CD4-positive, alpha-beta T cell treated with Interleukin-17A for 1 hour (primary cell): ENCODE results near the gene NFATC4.
A peak's percentile ranks its signal among the peaks of the same experiment; 100 is the strongest.

Experiments
- DNase-seq: peaks from one replicate; pipeline ENCODE4 v3.0.0-alpha.2; 2020

Gene NFATC4

GRCh38 chr14:24411443-24412389 is 43.7 kb downstream of the NFATC4 start:
- peak; percentile 53 for DNase-seq

- DNase-seq = no peak
Measured at GRCh38 chr14:24414077-24414476, 46.1 kb downstream of the NFATC4 start.

GRCh38 chr14:24414732-24415420 is 46.9 kb downstream of the NFATC4 start:
- no peak for DNase-seq

- DNase-seq = no peak
Measured at GRCh38 chr14:24415421-24416253, 47.7 kb downstream of the NFATC4 start.

GRCh38 chr14:24416254-24416931 is 48.4 kb downstream of the NFATC4 start:
- no peak for DNase-seq

GRCh38 chr14:24416932-24417619 is 49.1 kb downstream of the NFATC4 start:
- no peak for DNase-seq

GRCh38 chr14:24417832-24418491 is 50.0 kb downstream of the NFATC4 start:
- DNase-seq = no peak

GRCh38 chr14:24418492-24418873 is 50.5 kb downstream of the NFATC4 start:
- DNase-seq = no peak

GRCh38 chr14:24422261-24422660 is 54.3 kb downstream of the NFATC4 start:
- DNase-seq = peak; percentile 32

- DNase-seq = no peak
Measured at GRCh38 chr14:24422694-24423601, 55.0 kb downstream of the NFATC4 start.

GRCh38 chr14:24425704-24426103 is 57.7 kb downstream of the NFATC4 start:
- DNase-seq = peak; percentile 40

- no peak for DNase-seq
Measured at GRCh38 chr14:24426150-24426911, 58.3 kb downstream of the NFATC4 start.

GRCh38 chr14:24426912-24427536 is 59.0 kb downstream of the NFATC4 start:
- peak; percentile 31 for DNase-seq

- DNase-seq = no peak
Measured at GRCh38 chr14:24427537-24428508, 59.8 kb downstream of the NFATC4 start.

GRCh38 chr14:24428628-24429394 is 60.8 kb downstream of the NFATC4 start:
- no peak for DNase-seq
